Liver (tissue), 9 donors: ENCODE measurements around the gene RARA. TPM values are rescaled to one million over a fixed set of nuclear protein-coding genes. Genes with fewer than 3 reads are reported as not detected.

Source experiments
- DNase-seq: peaks from one replicate; pipeline ENCODE4 v3.0.0-alpha.2; 2017; ENCODE audit warnings: low spot score
- H3K27ac ChIP-seq, 2 donors: one replicate each; pipeline ENCODE4 v1.7.0; 2013; ENCODE audit warnings: inconsistent platforms in 2 of 2, low read length in 2 of 2, control low read depth in 1 of 2, low read depth in 1 of 2, mild to moderate bottlenecking in 1 of 2
- H3K27me3 ChIP-seq, 4 donors: one replicate each; pipeline versions ENCODE4 v1.6.1 to v1.7.0; 2013; ENCODE audit warnings: low read length in 3 of 4, inconsistent platforms in 1 of 4, mild to moderate bottlenecking in 1 of 4, moderate library complexity in 1 of 4; ENCODE audit not compliant: control insufficient read depth in 4 of 4, insufficient read depth in 4 of 4
- H3K36me3 ChIP-seq, 4 donors: one replicate each; pipeline versions ENCODE4 v1.6.1 to v1.7.0; 2013; ENCODE audit warnings: low read length in 3 of 4, mild to moderate bottlenecking in 3 of 4, low read depth in 1 of 4, moderate library complexity in 1 of 4; ENCODE audit not compliant: control insufficient read depth in 4 of 4, insufficient read depth in 3 of 4
- H3K4me1 ChIP-seq, 4 donors: one replicate each; pipeline versions ENCODE4 v1.6.1 to v1.7.0; 2013; ENCODE audit warnings: low read length in 3 of 4, mild to moderate bottlenecking in 3 of 4, moderate library complexity in 1 of 4; ENCODE audit not compliant: control insufficient read depth in 4 of 4, insufficient read depth in 4 of 4
- H3K4me3 ChIP-seq, 3 donors: one replicate each; pipeline versions ENCODE4 v1.6.1 to v1.7.0; 2013; ENCODE audit warnings: low read length in 3 of 3, control low read depth in 1 of 3, low read depth in 1 of 3, mild to moderate bottlenecking in 1 of 3
- H3K9ac ChIP-seq, 2 donors: one replicate each; pipeline ENCODE4 v1.7.0; 2013; ENCODE audit warnings: low read length in 2 of 2, mild to moderate bottlenecking in 2 of 2, moderate library complexity in 2 of 2, control low read depth in 1 of 2, low read depth in 1 of 2
- H3K9me3 ChIP-seq, 4 donors: one replicate each; pipeline versions ENCODE4 v1.6.1 to v1.7.0; 2013; ENCODE audit warnings: low read length in 3 of 4; ENCODE audit not compliant: control insufficient read depth in 4 of 4
- EGR1 ChIP-seq, 2 donors: IDR thresholded peaks; 2 replicates each; pipeline ENCODE4 v1.6.1; 2016 to 2018; ENCODE audit warnings: antibody characterized with exemption in 2 of 2, low read depth in 2 of 2
- FOXA1 ChIP-seq: IDR thresholded peaks from 2 replicates; pipeline ENCODE4 v1.6.1; 2016; ENCODE audit warnings: antibody characterized with exemption
- FOXA2 ChIP-seq: IDR thresholded peaks from 2 replicates; pipeline ENCODE4 v1.6.1; 2016; ENCODE audit warnings: antibody characterized with exemption
- HNF4A ChIP-seq, 2 donors: conservative IDR thresholded peaks; 2 replicates each; pipeline ENCODE4 v1.6.1; 2016; ENCODE audit warnings: antibody characterized with exemption in 2 of 2, mild to moderate bottlenecking in 2 of 2
- HNF4G ChIP-seq: IDR thresholded peaks from 2 replicates; pipeline ENCODE4 v1.6.1; 2016; ENCODE audit warnings: antibody characterized with exemption
- JUND ChIP-seq, 2 donors: IDR thresholded peaks; 2 replicates each; pipeline ENCODE4 v1.6.1; 2016; ENCODE audit warnings: antibody characterized with exemption in 2 of 2
- NR2F2 ChIP-seq: IDR thresholded peaks from 2 replicates; pipeline ENCODE4 v1.6.1; 2016; ENCODE audit warnings: antibody characterized with exemption
- RAD21 ChIP-seq, 2 donors: IDR thresholded peaks; 2 replicates each; pipeline ENCODE4 v1.6.1; 2016; ENCODE audit warnings: antibody characterized with exemption in 2 of 2, mild to moderate bottlenecking in 2 of 2
- REST ChIP-seq: IDR thresholded peaks from 2 replicates; pipeline ENCODE4 v1.6.1; 2016; ENCODE audit warnings: antibody characterized with exemption, mild to moderate bottlenecking
- RXRA ChIP-seq, 2 donors: IDR thresholded peaks; 2 replicates each; pipeline ENCODE4 v1.6.1; 2017 to 2018; ENCODE audit warnings: antibody characterized with exemption in 2 of 2, mild to moderate bottlenecking in 1 of 2
- SP1 ChIP-seq: IDR thresholded peaks from 2 replicates; pipeline ENCODE4 v1.6.1; 2018; ENCODE audit warnings: antibody characterized with exemption, mild to moderate bottlenecking
- TAF1 ChIP-seq: conservative IDR thresholded peaks from 2 replicates; pipeline ENCODE4 v1.6.1; 2016; ENCODE audit warnings: antibody characterized with exemption, mild to moderate bottlenecking
- YY1 ChIP-seq: IDR thresholded peaks from 2 replicates; pipeline ENCODE4 v1.6.1; 2016; ENCODE audit warnings: antibody characterized with exemption, mild to moderate bottlenecking
- ZBTB33 ChIP-seq: IDR thresholded peaks from 2 replicates; pipeline ENCODE4 v1.6.1; 2016; ENCODE audit warnings: antibody characterized with exemption
- WGBS: extraction: QIAGEN DNeasy Blood & Tissue Kit; methylation state at CpG from one replicate; pipeline ENCODE4 v1.1.7; 2013; 5-methylcytosine and 5-hydroxymethylcytosine counted together
- polyA plus RNA-seq, 2 donors: library from polyadenylated mRNA; stranded (reverse) in 1 of 2; unstranded in 1 of 2; fragments of 200-250 nt in 1 of 2; fragments of >200 nt in 1 of 2; fragmentation: Nextera tagmentation in 1 of 2; extraction: Ambion mirVana in 1 of 2; gene quantifications; one replicate each; pipeline versions ENCODE4 v1.2.1 to v1.2.3, GENCODE V29; 2013 to 2015
- total RNA-seq, 2 donors: library from RNA; depleted of rRNA; stranded (reverse); fragments of >200 nt; gene quantifications; one replicate each; pipeline ENCODE4 v1.2.3, GENCODE V29; 2014
- donor health status: healthy.
- donor health status: healthy.
- donor health status: healthy.
- donor health status: healthy.
- donor health status: healthy.

The RARA gene
- total and polyA plus RNA-seq, 4 donors, result 6.6 to 26.2 (median 10.8) TPM

GRCh38 chr17:40266882-40267281 lies 42.1 kb upstream of the RARA start:
- DNase-seq, result no peak
- WGBS, result 95% methylated on average over 6 of the region's 6 CpGs
- Histone ChIP-seq H3K9ac (no peak overlapping the region), H3K4me3 (no peak overlapping the region), H3K36me3 (peaks cover 15 to 38% (median 31%) of the 10 kb centered on the region in 4 donors), H3K4me1 (no peaks in the 10 kb centered on the region), H3K9me3 (no peaks in the 10 kb centered on the region), H3K27me3 (no peaks in the 10 kb centered on the region), H3K27ac (no peak overlapping the region)
- no peak for TF ChIP-seq NR2F2
- no peak for TF ChIP-seq SP1
- no peak for TF ChIP-seq HNF4A (conservative IDR thresholded peaks at IDR 0.05)
- no peak for TF ChIP-seq RXRA (IDR thresholded peaks at IDR 0.05)
- TF ChIP-seq RAD21 (IDR thresholded peaks at IDR 0.05), result no peak
- TF ChIP-seq ZBTB33, result no peak
- TF ChIP-seq EGR1 (IDR thresholded peaks at IDR 0.05; ENCODE audit: low read depth in 2 of 2), result no peak
- no peak for TF ChIP-seq TAF1
- TF ChIP-seq JUND (IDR thresholded peaks at IDR 0.05), result no peak
- no peak for TF ChIP-seq FOXA1
- no peak for TF ChIP-seq YY1
- no peak for TF ChIP-seq REST
- TF ChIP-seq HNF4G, result no peak

GRCh38 chr17:40268141-40268712 lies 40.8 kb upstream of the RARA start:
- H3K4me1 ChIP-seq, result no peaks in the 10 kb centered on the region

GRCh38 chr17:40278414-40278813 lies 30.6 kb upstream of the RARA start:
- H3K4me1 ChIP-seq, result peaks cover 0 to 3% (median under 1%) of the 10 kb centered on the region in 4 donors
- H3K27me3 ChIP-seq, result no peaks in the 10 kb centered on the region
- DNase-seq, result no peak
- H3K4me3 ChIP-seq, result no peak overlapping the region
- no peak for TF ChIP-seq RXRA (IDR thresholded peaks at IDR 0.05)
- TF ChIP-seq FOXA2, result no peak
- no peak for TF ChIP-seq ZBTB33
- TF ChIP-seq NR2F2, result no peak
- peaks cover 18 to 67% (median 36%) of the 10 kb centered on the region in 4 donors for H3K36me3 ChIP-seq
- H3K9me3 ChIP-seq, result no peaks in the 10 kb centered on the region
- WGBS, result 94% methylated on average over 1 of the region's 1 CpG
- H3K27ac ChIP-seq, result no peak overlapping the region
- H3K9ac ChIP-seq, result no peak overlapping the region

More at GRCh38 chr17:40268141-40268712, 40.8 kb upstream of the RARA start:
- Histone ChIP-seq H3K9me3 (no peaks in the 10 kb centered on the region), H3K36me3 (peaks cover 11 to 35% (median 25%) of the 10 kb centered on the region in 4 donors), H3K9ac (no peak overlapping the region), H3K27me3 (no peaks in the 10 kb centered on the region), H3K27ac (no peak overlapping the region), H3K4me3 (no peak overlapping the region)
- no peak for DNase-seq
- TF ChIP-seq RAD21 (IDR thresholded peaks at IDR 0.05), result no peak
- TF ChIP-seq NR2F2, result no peak
- TF ChIP-seq YY1, result no peak
- no peak for TF ChIP-seq SP1
- TF ChIP-seq HNF4A (conservative IDR thresholded peaks at IDR 0.05), result no peak
- no peak for TF ChIP-seq JUND (IDR thresholded peaks at IDR 0.05)
- no peak for TF ChIP-seq RXRA (IDR thresholded peaks at IDR 0.05)
- 90% methylated on average over 2 of the region's 2 CpGs for WGBS
